ENCODE data around the gene GRIA1.

GRCh38 chr5:153827397-153827796, 336.9 kb downstream of the GRIA1 start:
- no peak for TF ChIP-seq POLR2A (IDR thresholded peaks at IDR 0.05)
- no peak for TF ChIP-seq CTCF (IDR thresholded peaks at IDR 0.05)
